Mesenchymal stem cell (in vitro differentiated cells and primary cell): ENCODE data around the gene PHKA2.

Experiments
- DNase-seq: peaks from one replicate; pipeline ENCODE4 v3.0.0-alpha.2; 2013
- H2AFZ ChIP-seq: one replicate; pipeline ENCODE4 v1.6.1; 2013; ENCODE audit warnings: low read depth, mild to moderate bottlenecking, control low read depth, inconsistent platforms, low read length, moderate library complexity
- H2AK5ac ChIP-seq: 2 replicates; pipeline ENCODE4 v1.6.1; 2013; ENCODE audit warnings: low read length, moderate library complexity, mild to moderate bottlenecking, inconsistent platforms; ENCODE audit not compliant: severe bottlenecking
- H2BK120ac ChIP-seq: one replicate; pipeline ENCODE4 v1.6.1; 2013; ENCODE audit warnings: low read depth, mild to moderate bottlenecking, inconsistent platforms, low read length, moderate library complexity
- H2BK12ac ChIP-seq, 2 experiments: one replicate each; pipeline ENCODE4 v1.6.1; 2013; ENCODE audit warnings: inconsistent platforms in 2 of 2, low read length in 2 of 2, mild to moderate bottlenecking in 2 of 2, moderate library complexity in 2 of 2, control low read depth in 1 of 2
- H2BK15ac ChIP-seq: one replicate; pipeline ENCODE4 v1.6.1; 2013; ENCODE audit warnings: mild to moderate bottlenecking, low read depth, inconsistent platforms; ENCODE audit not compliant: poor library complexity, severe bottlenecking
- H2BK5ac ChIP-seq: 2 replicates; pipeline ENCODE4 v1.6.1; 2013; ENCODE audit warnings: low read depth, mild to moderate bottlenecking, low read length, control low read depth, inconsistent platforms; ENCODE audit not compliant: poor library complexity, severe bottlenecking
- H3K14ac ChIP-seq, 2 experiments: one replicate each; pipeline ENCODE4 v1.6.1; 2013; ENCODE audit warnings: inconsistent platforms in 2 of 2, low read length in 2 of 2, control low read depth in 1 of 2, mild to moderate bottlenecking in 1 of 2, moderate library complexity in 1 of 2
- H3K18ac ChIP-seq, 2 experiments: one replicate each; pipeline ENCODE4 v1.6.1; 2013; ENCODE audit warnings: inconsistent platforms in 2 of 2, low read length in 2 of 2, control low read depth in 1 of 2, low read depth in 1 of 2, mild to moderate bottlenecking in 1 of 2
- H3K23ac ChIP-seq, 2 experiments: one replicate each; pipeline ENCODE4 v1.6.1; 2013; ENCODE audit warnings: inconsistent platforms in 2 of 2, low read length in 2 of 2, mild to moderate bottlenecking in 2 of 2, moderate library complexity in 2 of 2, control low read depth in 1 of 2
- H3K27ac ChIP-seq: 2 replicates; pipeline ENCODE4 v1.5.1; 2013; ENCODE audit warnings: mild to moderate bottlenecking, moderate library complexity, low read length, control low read depth, inconsistent platforms; ENCODE audit not compliant: poor library complexity, severe bottlenecking
- H3K27me3 ChIP-seq, 2 experiments: 2 replicates each; pipeline versions ENCODE4 v1.6.1 to v1.7.0; 2013; ENCODE audit warnings: low read length in 2 of 2, mild to moderate bottlenecking in 2 of 2, moderate library complexity in 2 of 2, control low read depth in 1 of 2, inconsistent platforms in 1 of 2; ENCODE audit not compliant: control insufficient read depth in 1 of 2, insufficient read depth in 1 of 2
- H3K36me3 ChIP-seq, 2 experiments: 2 replicates each; pipeline versions ENCODE4 v1.6.1 to v1.7.0; 2013; ENCODE audit warnings: low read length in 2 of 2, control low read depth in 1 of 2, inconsistent platforms in 1 of 2, low read depth in 1 of 2, mild to moderate bottlenecking in 1 of 2; ENCODE audit not compliant: insufficient read depth in 2 of 2, control insufficient read depth in 1 of 2
- H3K4ac ChIP-seq, 2 experiments: one replicate each; pipeline ENCODE4 v1.6.1; 2013; ENCODE audit warnings: inconsistent platforms in 2 of 2, low read length in 2 of 2, mild to moderate bottlenecking in 2 of 2, moderate library complexity in 2 of 2, control low read depth in 1 of 2, low read depth in 1 of 2
- H3K4me1 ChIP-seq: 2 replicates; pipeline ENCODE4 v1.6.1; 2013; ENCODE audit warnings: low read depth, low read length, control low read depth; ENCODE audit not compliant: control insufficient read depth, insufficient read depth
- H3K4me2 ChIP-seq: 2 replicates; pipeline ENCODE4 v1.6.1; 2013; ENCODE audit warnings: low read length, mild to moderate bottlenecking, inconsistent platforms; ENCODE audit not compliant: poor library complexity, severe bottlenecking
- H3K4me3 ChIP-seq, 2 experiments: 2 replicates each; pipeline versions ENCODE4 v1.5.1 to v1.7.0; 2013; ENCODE audit warnings: low read length in 2 of 2, mild to moderate bottlenecking in 2 of 2, control low read depth in 1 of 2, low read depth in 1 of 2; ENCODE audit not compliant: insufficient read depth in 1 of 2
- H3K79me1 ChIP-seq: replicated peaks from 2 replicates; pipeline ENCODE4 v1.6.1; 2013; ENCODE audit warnings: mild to moderate bottlenecking, control low read depth, low read length, inconsistent platforms; ENCODE audit not compliant: poor library complexity, severe bottlenecking
- H3K9ac ChIP-seq: 2 replicates; pipeline ENCODE4 v1.7.0; 2013; ENCODE audit warnings: mild to moderate bottlenecking, low read length, moderate library complexity
- H3K9me3 ChIP-seq: 2 replicates; pipeline ENCODE4 v1.7.0; 2013; ENCODE audit warnings: mild to moderate bottlenecking, low read length; ENCODE audit not compliant: control insufficient read depth
- H4K8ac ChIP-seq: one replicate; pipeline ENCODE4 v1.6.1; 2013; ENCODE audit warnings: inconsistent platforms, mild to moderate bottlenecking, low read length, moderate library complexity
- H4K91ac ChIP-seq: one replicate; pipeline ENCODE4 v1.6.1; 2013; ENCODE audit warnings: mild to moderate bottlenecking, low read length, inconsistent platforms
- WGBS: methylation state at CpG from one replicate; pipeline ENCODE4 v1.1.7; 2013; ENCODE audit warnings: mixed read lengths; 5-methylcytosine and 5-hydroxymethylcytosine counted together

PHKA2 gene

DNA sequence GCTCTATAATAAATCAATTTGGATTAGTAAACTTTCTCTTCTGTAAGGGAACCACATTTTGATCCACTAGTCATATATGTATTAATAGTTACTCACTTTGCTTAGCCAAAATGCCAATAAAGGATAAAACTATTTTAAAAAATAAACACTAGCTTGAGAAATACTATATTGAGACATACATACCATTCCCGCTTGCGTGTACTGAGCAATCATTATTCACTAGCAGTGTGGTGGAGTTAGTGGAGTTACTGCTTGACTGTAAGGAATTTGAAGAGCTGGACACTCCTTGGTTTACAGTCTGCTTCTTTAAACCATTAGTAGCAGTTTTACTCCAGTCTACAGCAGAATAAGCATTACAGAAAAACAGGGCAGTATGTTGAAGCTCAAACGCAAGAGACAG lies 10.8 kb upstream of the PHKA2 start:
- peaks cover 9% of the 10 kb centered on the region for H3K79me1 ChIP-seq
- no peak overlapping the region for H3K18ac ChIP-seq
- no peaks in the 10 kb centered on the region for H3K9me3 ChIP-seq
- H3K27me3 ChIP-seq: no peaks in the 10 kb centered on the region
- no peak overlapping the region for H2BK5ac ChIP-seq
- H3K4me3 ChIP-seq: no peak overlapping the region
- no peaks in the 10 kb centered on the region for H3K36me3 ChIP-seq
- H3K4ac ChIP-seq: no peak overlapping the region
- H3K4me1 ChIP-seq: peaks cover 6% of the 10 kb centered on the region
- H3K9ac ChIP-seq: peak overlapping the region; percentile 14
- no peak overlapping the region for H2BK15ac ChIP-seq
- no peak overlapping the region for H2AK5ac ChIP-seq
- no peak overlapping the region for H3K4me2 ChIP-seq
- no peak overlapping the region for H4K91ac ChIP-seq
- H3K14ac ChIP-seq: no peak overlapping the region
- WGBS: no CpG with 5 or more reads among the region's 3 CpGs
- H2AFZ ChIP-seq: no peak overlapping the region
- peak; percentile 77 for DNase-seq
- H3K23ac ChIP-seq: no peak overlapping the region
- H3K27ac ChIP-seq: peak overlapping the region; percentile 97
- no peak overlapping the region for H4K8ac ChIP-seq
- H2BK12ac ChIP-seq: no peak overlapping the region
- H2BK120ac ChIP-seq: no peak overlapping the region

DNA sequence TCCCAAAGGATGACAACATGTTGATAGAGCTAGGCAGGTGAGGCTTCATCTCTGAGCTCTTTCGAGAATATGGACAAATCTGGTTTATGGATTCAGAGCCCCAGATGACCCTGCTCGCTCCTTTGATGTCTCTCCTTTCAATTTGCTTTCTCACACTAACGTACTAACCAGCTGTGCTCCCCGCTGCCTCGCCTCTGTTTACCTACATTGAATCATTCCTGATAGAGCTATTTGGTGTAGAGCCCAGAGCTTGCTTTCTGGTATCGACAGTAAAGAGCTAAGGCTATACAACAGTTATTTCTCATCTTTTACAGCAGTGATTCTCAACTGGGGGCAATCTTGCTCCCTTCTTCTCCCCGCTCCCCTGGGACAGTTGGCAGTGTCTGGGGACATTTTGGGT lies 8.9 kb upstream of the PHKA2 start:
- H3K79me1 ChIP-seq: peaks cover 9% of the 10 kb centered on the region
- no peak overlapping the region for H4K8ac ChIP-seq
- no peak overlapping the region for H3K4me3 ChIP-seq
- H2AK5ac ChIP-seq: no peak overlapping the region
- H3K4me1 ChIP-seq: peaks cover 6% of the 10 kb centered on the region
- H4K91ac ChIP-seq: no peak overlapping the region
- H2BK5ac ChIP-seq: no peak overlapping the region
- H3K4ac ChIP-seq: no peak overlapping the region
- no peak for DNase-seq
- H3K23ac ChIP-seq: no peak overlapping the region
- no peak overlapping the region for H3K18ac ChIP-seq
- no peak overlapping the region for H3K4me2 ChIP-seq
- H2AFZ ChIP-seq: no peak overlapping the region
- H3K9me3 ChIP-seq: no peaks in the 10 kb centered on the region
- H2BK12ac ChIP-seq: no peak overlapping the region
- H3K27me3 ChIP-seq: no peaks in the 10 kb centered on the region
- peaks cover 3 to 8% of the 10 kb centered on the region in 2 experiments for H3K36me3 ChIP-seq
- H2BK120ac ChIP-seq: no peak overlapping the region
- WGBS: 97% methylated on average over 5 of the region's 7 CpGs
- no peak overlapping the region for H2BK15ac ChIP-seq
- H3K9ac ChIP-seq: no peak overlapping the region
- no peak overlapping the region for H3K14ac ChIP-seq
- no peak overlapping the region for H3K27ac ChIP-seq

DNA sequence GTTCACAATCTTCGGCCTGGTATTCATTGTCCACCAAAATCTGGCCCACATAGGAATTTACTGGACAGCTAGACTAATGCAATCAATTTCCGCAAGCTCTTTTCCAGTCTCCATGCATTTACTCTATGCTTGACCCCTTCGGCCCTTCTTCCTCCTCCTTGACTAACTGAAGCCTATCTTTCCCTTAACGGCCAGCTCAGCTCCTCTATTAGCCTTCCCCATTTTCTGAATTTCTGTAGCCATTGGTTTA lies 1.2 kb upstream of the PHKA2 start:
- Histone ChIP-seq H3K4me1 (peaks cover 3% of the 10 kb centered on the region), H2BK12ac (no peak overlapping the region), H4K91ac (no peak overlapping the region), H3K27me3 (no peaks in the 10 kb centered on the region), H3K36me3 (peaks cover 3 to 8% of the 10 kb centered on the region in 2 experiments), H3K4me3 (peak overlapping the region; percentile 71 to 85), H3K27ac (peak overlapping the region; percentile 43), H3K4ac (peak overlapping the region in 1 of 2 experiments; percentile 51), H2BK5ac (no peak overlapping the region), H2AK5ac (no peak overlapping the region), H3K18ac (peak overlapping the region; percentile 54 to 76), H2BK15ac (no peak overlapping the region), H3K9me3 (no peaks in the 10 kb centered on the region), H3K9ac (peak overlapping the region; percentile 86), H2BK120ac (no peak overlapping the region), H2AFZ (no peak overlapping the region), H3K79me1 (peaks cover 4% of the 10 kb centered on the region), H3K4me2 (peak overlapping the region; percentile 58), H3K14ac (no peak overlapping the region), H3K23ac (no peak overlapping the region), H4K8ac (no peak overlapping the region)
- 0% methylated on average over 2 of the region's 4 CpGs for WGBS
- no peak for DNase-seq

DNA sequence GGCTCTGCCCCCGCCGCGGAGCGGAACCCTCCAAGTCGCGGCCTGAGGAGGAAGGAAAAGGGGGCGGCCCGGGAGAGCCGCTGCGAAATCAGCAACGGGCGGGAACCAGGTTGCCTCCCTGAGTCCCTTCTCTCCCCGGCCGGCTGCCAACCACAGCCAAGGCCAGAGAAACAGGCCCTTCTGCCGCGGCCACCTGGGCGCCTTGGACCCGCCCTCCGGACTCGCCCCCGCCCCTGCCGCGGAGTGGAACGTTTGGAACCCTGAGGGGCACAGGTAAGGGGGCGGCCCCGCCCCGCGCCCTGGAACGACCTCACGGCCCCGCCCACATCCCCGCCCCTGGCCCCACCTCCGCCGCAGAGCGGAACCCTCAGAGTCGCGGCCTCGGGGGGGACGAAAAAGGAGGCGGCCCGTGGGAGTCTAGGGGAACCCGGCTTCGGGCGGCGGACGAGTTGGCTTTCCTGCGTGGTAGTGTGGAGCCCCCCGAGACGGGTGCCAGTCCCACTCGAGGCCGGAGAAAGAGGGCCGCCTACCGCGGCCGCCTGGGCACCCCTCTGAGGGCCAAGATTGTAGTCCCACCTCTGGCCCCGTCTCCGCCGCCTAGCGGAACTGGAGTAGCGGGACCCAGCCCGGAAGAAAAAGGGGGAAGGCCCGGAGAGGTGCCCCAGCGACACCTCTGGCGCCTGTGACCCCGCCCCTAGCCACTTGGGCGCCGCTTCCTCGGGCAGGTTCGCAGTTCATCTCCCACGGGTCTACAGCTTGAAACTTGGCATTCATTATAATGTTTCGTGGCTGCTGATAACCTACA lies 669 bp upstream of the PHKA2 start:
- peak overlapping the region; percentile 58 for H3K4me2 ChIP-seq
- peak overlapping the region; percentile 61 for H2BK120ac ChIP-seq
- peak overlapping the region in 1 of 2 experiments; percentile 36 for H3K14ac ChIP-seq
- H2BK5ac ChIP-seq: peak overlapping the region; percentile 91
- H3K27ac ChIP-seq: peak overlapping the region; percentile 84
- H3K36me3 ChIP-seq: peaks cover 3 to 8% of the 10 kb centered on the region in 2 experiments
- peak overlapping the region; percentile 82 for H4K8ac ChIP-seq
- H2AFZ ChIP-seq: no peak overlapping the region
- no peak overlapping the region for H4K91ac ChIP-seq
- no peak overlapping the region for H2AK5ac ChIP-seq
- peaks cover 3% of the 10 kb centered on the region for H3K4me1 ChIP-seq
- H3K4me3 ChIP-seq: peak overlapping the region; percentile 71 to 85
- H3K79me1 ChIP-seq: peaks cover 4% of the 10 kb centered on the region
- H2BK15ac ChIP-seq: peak overlapping the region; percentile 83
- no peaks in the 10 kb centered on the region for H3K9me3 ChIP-seq
- no peaks in the 10 kb centered on the region for H3K27me3 ChIP-seq
- H3K4ac ChIP-seq: peak overlapping the region in 1 of 2 experiments; percentile 16
- no peak overlapping the region for H2BK12ac ChIP-seq
- peak overlapping the region; percentile 75 to 80 for H3K18ac ChIP-seq
- WGBS: under 1% methylated on average over 31 of the region's 71 CpGs
- no peak overlapping the region for H3K23ac ChIP-seq
- H3K9ac ChIP-seq: peak overlapping the region; percentile 86
- DNase-seq: peak; percentile 83
